NT2/D1 (cell line): ENCODE data around the gene SLC6A20.

Experiments used
- SUZ12 ChIP-seq: IDR thresholded peaks from 2 replicates; pipeline ENCODE4 v1.6.1; 2011; ENCODE audit not compliant: insufficient read length, insufficient read depth; ENCODE audit errors: extremely low read depth
- ZNF274 ChIP-seq: IDR thresholded peaks from 2 replicates; pipeline ENCODE4 v1.6.1; 2011; ENCODE audit warnings: mild to moderate bottlenecking, low read depth, low read length

DNA sequence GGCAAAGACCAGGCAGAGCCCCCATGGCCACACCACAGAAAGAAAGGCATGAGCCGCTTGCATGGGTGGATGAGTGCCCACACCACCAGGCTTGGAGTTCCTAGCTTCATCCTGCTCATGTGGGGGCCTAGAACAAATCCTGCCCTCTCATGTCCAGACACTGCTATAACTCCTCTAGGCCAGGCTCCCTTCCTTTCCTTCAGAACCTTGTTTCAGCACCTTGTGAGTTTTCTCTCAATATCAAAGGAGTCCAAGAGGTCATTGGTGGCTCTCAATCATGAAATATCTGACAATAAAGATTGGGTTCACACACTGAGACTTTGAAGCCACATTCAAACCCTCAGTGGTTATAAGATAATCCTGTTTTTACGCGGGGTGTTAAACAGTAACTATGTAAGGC, 12.7 kb downstream of the SLC6A20 start:
- TF ChIP-seq ZNF274 = no peak
- no peak for TF ChIP-seq SUZ12
